K562 (cell line): Measurements from ENCODE around the gene IBA57. TPM values are rescaled to one million over a fixed set of nuclear protein-coding genes. Genes with fewer than 3 reads are reported as not detected.

Source experiments
- BRD4 ChIP-seq: fragments of 200-600 bp; sonication (generic); IDR thresholded peaks from 2 replicates; pipeline ENCODE4 v1.6.1; 2017; ENCODE audit warnings: inconsistent platforms
- ELF1 ChIP-seq: fragments of 200-800 bp; sonication (Bioruptor generic); IDR thresholded peaks from 2 replicates; pipeline ENCODE4 v1.6.1; 2016; ENCODE audit warnings: missing genetic modification characterization, missing compliant biosample characterization
- ELF4 ChIP-seq: fragments of 450-650 bp; formaldehyde crosslinking; IDR thresholded peaks from 2 replicates; pipeline ENCODE4 v1.4.0; 2022; ENCODE audit warnings: missing genetic modification characterization
- EP300 ChIP-seq: IDR thresholded peaks from 2 replicates; pipeline ENCODE4 v1.6.1; 2012; ENCODE audit warnings: low read length, improper control_type of control experiment
- EP400 ChIP-seq: fragments of 450-650 bp; IDR thresholded peaks from 2 replicates; pipeline ENCODE4 v1.6.1; 2017; ENCODE audit warnings: antibody characterized with exemption, mild to moderate bottlenecking, moderate library complexity
- EZH2 ChIP-seq: IDR thresholded peaks from 2 replicates; pipeline ENCODE4 v1.6.1; 2012; ENCODE audit warnings: low read depth, mild to moderate bottlenecking, inconsistent platforms, low read length, borderline replicate concordance
- FIP1L1 ChIP-seq: fragments of 200-400 bp; formaldehyde crosslinking; IDR thresholded peaks from 2 replicates; pipeline ENCODE4 v1.6.1; 2018; ENCODE audit warnings: mild to moderate bottlenecking, low read depth, low read length; ENCODE audit not compliant: poor library complexity, severe bottlenecking
- FOS ChIP-seq: IDR thresholded peaks from 3 replicates; pipeline ENCODE4 v1.6.1; 2011; ENCODE audit not compliant: insufficient read length; ENCODE audit errors: extremely low read depth
- GATAD2B ChIP-seq: fragments of 450-650 bp; IDR thresholded peaks from 2 replicates; pipeline ENCODE4 v1.6.1; 2017; ENCODE audit warnings: mild to moderate bottlenecking, borderline replicate concordance
- HMG20A ChIP-seq: fragments of 450-650 bp; formaldehyde crosslinking; conservative IDR thresholded peaks from 2 replicates; pipeline ENCODE4 v1.4.0; 2020; ENCODE audit warnings: mild to moderate bottlenecking, mixed read lengths
- KAT2B ChIP-seq: IDR thresholded peaks from one replicate; pipeline ENCODE4 v1.6.1; 2012; ENCODE audit warnings: low read depth, mild to moderate bottlenecking, control low read depth, inconsistent platforms, low read length, moderate library complexity
- MCM7 ChIP-seq, 2 experiments: fragments of 450-650 bp; IDR thresholded peaks; 2 replicates each; pipeline ENCODE4 v1.6.1; 2016 to 2018
- NCOR1 ChIP-seq: fragments of 450-650 bp; IDR thresholded peaks from 2 replicates; pipeline ENCODE4 v1.6.1; 2016; ENCODE audit warnings: mild to moderate bottlenecking, moderate library complexity
- PCBP2 ChIP-seq: fragments of 200-400 bp; formaldehyde crosslinking; IDR thresholded peaks from 2 replicates; pipeline ENCODE4 v1.6.1; 2018; ENCODE audit warnings: low read length, low read depth, mild to moderate bottlenecking, moderate library complexity; ENCODE audit not compliant: poor library complexity, severe bottlenecking
- PHB ChIP-seq: fragments of 250-450 bp; sonication (Bioruptor Pico); IDR thresholded peaks from 2 replicates; pipeline ENCODE4 v1.5.0; 2021
- PRMT5 ChIP-seq: sonication (generic); formaldehyde crosslinking; IDR thresholded peaks from 2 replicates; pipeline ENCODE4 v1.5.0; 2020; ENCODE audit warnings: missing genetic modification reagents
- RBM17 ChIP-seq: fragments of 200-400 bp; formaldehyde crosslinking; IDR thresholded peaks from 2 replicates; pipeline ENCODE4 v1.6.1; 2017; ENCODE audit warnings: low read depth, mild to moderate bottlenecking, low read length, borderline replicate concordance
- SAFB ChIP-seq: fragments of 200-400 bp; formaldehyde crosslinking; IDR thresholded peaks from 2 replicates; pipeline ENCODE4 v1.6.1; 2017; ENCODE audit warnings: low read depth, low read length, borderline replicate concordance
- SRSF7 ChIP-seq: fragments of 200-400 bp; formaldehyde crosslinking; optimal IDR thresholded peaks from 2 replicates; pipeline ENCODE3; 2017; ENCODE audit warnings: mild to moderate bottlenecking, low read depth, low read length
- XRCC4 ChIP-seq: IDR thresholded peaks from one replicate; pipeline ENCODE4 v1.6.1; 2011; ENCODE audit not compliant: insufficient read depth, insufficient read length; ENCODE audit errors: extremely low read depth
- XRCC5 ChIP-seq: fragments of 200-400 bp; formaldehyde crosslinking; IDR thresholded peaks from 2 replicates; pipeline ENCODE4 v1.6.1; 2017; ENCODE audit warnings: low read depth, mild to moderate bottlenecking, low read length
- ZC3H4 ChIP-seq: sonication (generic); formaldehyde crosslinking; IDR thresholded peaks from 2 replicates; pipeline ENCODE4 v1.9.0; 2021; ENCODE audit warnings: missing genetic modification reagents, borderline replicate concordance
- ZNF444 ChIP-seq: fragments of 250-450 bp; sonication (Bioruptor Pico); IDR thresholded peaks from 2 replicates; pipeline ENCODE4 v1.4.0; 2020; ENCODE audit warnings: mild to moderate bottlenecking, moderate library complexity
- ZNF830 ChIP-seq: fragments of 250-450 bp; sonication (Bioruptor Pico); IDR thresholded peaks from 2 replicates; pipeline ENCODE4 v1.5.0; 2021; ENCODE audit warnings: mild to moderate bottlenecking
- polyA plus RNA-seq, 8 experiments: library from polyadenylated mRNA; depleted of rRNA in 4 of 8; stranded (reverse) in 5 of 8; unstranded in 3 of 8; fragments of >200 nt; fragmentation: Nextera tagmentation in 2 of 8; fragmentation: Illumina TruSeq in 1 of 8; extraction: Ambion mirVana in 2 of 8; extraction: Trizol in 1 of 8; gene quantifications; 2 replicates each; pipeline versions ENCODE4 v1.2.1 to v1.2.3, GENCODE V29; 2011 to 2014; ENCODE audit warnings: inconsistent platforms in 1 of 8, missing spikeins in 1 of 8
- total RNA-seq, 7 experiments: library from RNA; depleted of rRNA in 6 of 7; stranded (reverse); fragments of >200 nt in 6 of 7; fragmentation: Illumina TruSeq in 2 of 7; extraction: Trizol in 2 of 7; gene quantifications; 2 replicates each; pipeline versions ENCODE4 v1.2.1 to v1.2.3, GENCODE V29; 2011 to 2021; ENCODE audit warnings: low replicate concordance in 1 of 7
- TF ChIP-seq, protein P1 (sequence below): fragments of 450-650 bp; IDR thresholded peaks from 2 replicates; pipeline ENCODE4 v1.6.1; 2016; ENCODE audit warnings: low read depth, mild to moderate bottlenecking, moderate library complexity
- TF ChIP-seq, protein P2 (sequence below): fragments of 200-800 bp; sonication (Bioruptor generic); IDR thresholded peaks from 2 replicates; pipeline ENCODE4 v1.6.1; 2017; ENCODE audit warnings: missing genetic modification characterization, missing compliant biosample characterization
- TF ChIP-seq, protein P3 (sequence below): fragments of 250-450 bp; sonication (Bioruptor Pico); IDR thresholded peaks from 2 replicates; pipeline ENCODE4 v1.8.0; 2021; ENCODE audit warnings: moderate library complexity, mild to moderate bottlenecking, inconsistent platforms

IBA57 gene
- total and polyA plus RNA-seq, 9 of the 15 experiments (the other 6 are each of a cell fraction or from before 2014, with no cell fraction given): 0.77 to 15.5 (median 2.7) TPM

DNA sequence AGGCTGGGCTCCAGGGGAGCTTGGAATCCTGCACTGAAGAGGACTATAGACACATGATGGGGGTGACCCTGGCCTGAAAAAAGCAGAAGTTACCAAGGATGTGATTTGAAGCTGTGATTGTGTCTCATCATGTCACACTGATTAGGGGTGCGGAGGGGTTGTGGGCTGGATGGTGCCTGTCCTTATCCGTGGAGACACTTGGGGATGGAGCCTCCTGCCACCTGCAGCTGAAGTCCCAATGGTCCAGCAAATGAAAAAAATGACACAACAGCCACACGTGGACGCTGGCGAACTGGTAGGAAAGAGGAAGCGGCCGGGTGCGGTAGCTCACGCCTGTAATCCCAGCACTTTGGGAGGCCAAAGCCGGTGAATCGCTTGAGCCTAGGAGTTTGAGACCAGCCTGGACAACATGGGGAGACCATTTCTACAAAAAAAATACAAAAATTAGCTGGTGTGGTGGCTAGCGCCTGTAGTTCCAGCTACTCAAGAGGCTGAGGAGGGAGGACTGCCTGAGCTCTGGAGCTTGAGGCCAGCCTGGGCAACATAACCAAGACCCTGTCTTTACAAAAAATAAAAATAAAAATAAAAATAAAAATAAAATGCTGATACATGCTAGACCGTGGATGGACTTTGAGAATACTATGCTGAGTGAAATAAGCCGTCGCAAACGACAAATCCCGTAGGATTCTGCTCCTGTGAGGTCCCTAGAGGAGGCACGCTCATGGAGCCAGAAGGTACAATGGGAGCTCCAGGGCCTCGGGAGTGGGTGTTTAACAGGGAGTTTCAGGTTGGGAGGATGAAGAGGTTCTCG lies 838 bp upstream of the IBA57 start (continued):
- no peak for TF ChIP-seq FIP1L1
- no peak for TF ChIP-seq XRCC5
- TF ChIP-seq HMG20A (CRISPR knock-in tag): peak; percentile 85; the same call in 1 of the 2 replicates
- TF ChIP-seq NCOR1: peak; percentile 80
- no peak for TF ChIP-seq SAFB
- TF ChIP-seq XRCC4: no peak
- TF ChIP-seq, protein P1, sequence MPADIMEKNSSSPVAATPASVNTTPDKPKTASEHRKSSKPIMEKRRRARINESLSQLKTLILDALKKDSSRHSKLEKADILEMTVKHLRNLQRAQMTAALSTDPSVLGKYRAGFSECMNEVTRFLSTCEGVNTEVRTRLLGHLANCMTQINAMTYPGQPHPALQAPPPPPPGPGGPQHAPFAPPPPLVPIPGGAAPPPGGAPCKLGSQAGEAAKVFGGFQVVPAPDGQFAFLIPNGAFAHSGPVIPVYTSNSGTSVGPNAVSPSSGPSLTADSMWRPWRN: peak; percentile 95
- no peak for TF ChIP-seq KAT2B
- no peak for TF ChIP-seq ZNF444 (CRISPR knock-in tag)
- TF ChIP-seq GATAD2B: no peak
- TF ChIP-seq, protein P2, sequence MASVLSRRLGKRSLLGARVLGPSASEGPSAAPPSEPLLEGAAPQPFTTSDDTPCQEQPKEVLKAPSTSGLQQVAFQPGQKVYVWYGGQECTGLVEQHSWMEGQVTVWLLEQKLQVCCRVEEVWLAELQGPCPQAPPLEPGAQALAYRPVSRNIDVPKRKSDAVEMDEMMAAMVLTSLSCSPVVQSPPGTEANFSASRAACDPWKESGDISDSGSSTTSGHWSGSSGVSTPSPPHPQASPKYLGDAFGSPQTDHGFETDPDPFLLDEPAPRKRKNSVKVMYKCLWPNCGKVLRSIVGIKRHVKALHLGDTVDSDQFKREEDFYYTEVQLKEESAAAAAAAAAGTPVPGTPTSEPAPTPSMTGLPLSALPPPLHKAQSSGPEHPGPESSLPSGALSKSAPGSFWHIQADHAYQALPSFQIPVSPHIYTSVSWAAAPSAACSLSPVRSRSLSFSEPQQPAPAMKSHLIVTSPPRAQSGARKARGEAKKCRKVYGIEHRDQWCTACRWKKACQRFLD (CRISPR knock-in tag): peak; percentile 85; the same call in 1 of the 2 replicates
- no peak for TF ChIP-seq ZNF830 (CRISPR knock-in tag)
- TF ChIP-seq ELF1: no peak
- peak; percentile 25; the same call in 1 of the 2 replicates for TF ChIP-seq EP400
- no peak for TF ChIP-seq PRMT5 (CRISPR knock-in tag)
- no peak for TF ChIP-seq RBM17
- TF ChIP-seq PCBP2: no peak
- peak; percentile 57; the same call in 1 of the 2 replicates for TF ChIP-seq EP300
- TF ChIP-seq EZH2: no peak
- no peak for TF ChIP-seq BRD4
- TF ChIP-seq FOS: no peak
- no peak for TF ChIP-seq PHB (CRISPR knock-in tag)
- no peak for TF ChIP-seq MCM7 (IDR thresholded peaks at IDR 0.05)
- no peak for TF ChIP-seq ELF4 (CRISPR knock-in tag)
- TF ChIP-seq SRSF7: no peak
- TF ChIP-seq, protein P3, sequence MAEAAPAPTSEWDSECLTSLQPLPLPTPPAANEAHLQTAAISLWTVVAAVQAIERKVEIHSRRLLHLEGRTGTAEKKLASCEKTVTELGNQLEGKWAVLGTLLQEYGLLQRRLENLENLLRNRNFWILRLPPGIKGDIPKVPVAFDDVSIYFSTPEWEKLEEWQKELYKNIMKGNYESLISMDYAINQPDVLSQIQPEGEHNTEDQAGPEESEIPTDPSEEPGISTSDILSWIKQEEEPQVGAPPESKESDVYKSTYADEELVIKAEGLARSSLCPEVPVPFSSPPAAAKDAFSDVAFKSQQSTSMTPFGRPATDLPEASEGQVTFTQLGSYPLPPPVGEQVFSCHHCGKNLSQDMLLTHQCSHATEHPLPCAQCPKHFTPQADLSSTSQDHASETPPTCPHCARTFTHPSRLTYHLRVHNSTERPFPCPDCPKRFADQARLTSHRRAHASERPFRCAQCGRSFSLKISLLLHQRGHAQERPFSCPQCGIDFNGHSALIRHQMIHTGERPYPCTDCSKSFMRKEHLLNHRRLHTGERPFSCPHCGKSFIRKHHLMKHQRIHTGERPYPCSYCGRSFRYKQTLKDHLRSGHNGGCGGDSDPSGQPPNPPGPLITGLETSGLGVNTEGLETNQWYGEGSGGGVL (CRISPR knock-in tag): no peak
- 0 out of 2 replicates have a peak, but pooled peaks have one; percentile 47 for TF ChIP-seq ZC3H4 (CRISPR knock-in tag)
